ENCODE results near the gene RDH16. TPM values are rescaled to one million over a fixed set of nuclear protein-coding genes. Genes with fewer than 3 reads are reported as not detected.

RDH16 gene
- total RNA-seq, 1 experiment from 2014 or later: 0.59 TPM

- DNase-seq (ENCODE audit: low read depth, low spot score): no peak
- Histone ChIP-seq H3K79me2 (ENCODE audit: insufficient read depth, low read length) (no peaks in the 10 kb centered on the region), H3K4me2 (ENCODE audit: low read length) (no peak overlapping the region), H3K9me2 (ENCODE audit: insufficient read depth) (no peaks in the 10 kb centered on the region), H3K9ac (ENCODE audit: low read length) (no peak overlapping the region), H3K4me1 (ENCODE audit: control insufficient read depth in 1 of 2, insufficient read depth in 2 of 2, low read length in 2 of 2) (peaks cover 10 to 30% of the 10 kb centered on the region in 2 experiments; a peak in 3 of 4 replicates), H3K36me3 (ENCODE audit: control insufficient read depth in 1 of 2, insufficient read depth in 2 of 2, low read length in 2 of 2) (no peaks in the 10 kb centered on the region), H3K27me3 (ENCODE audit: insufficient read depth, low read length) (no peaks in the 10 kb centered on the region), H3K4me3 (replicated peaks in 1 of 2; ENCODE audit: low read depth in 1 of 2, low read length in 2 of 2) (no peak overlapping the region), H2AFZ (ENCODE audit: low read depth, low read length, poor library complexity, severe bottlenecking) (no peak overlapping the region), H3K9me3 (ENCODE audit: control insufficient read depth in 1 of 2, insufficient read depth in 1 of 2, low read depth in 1 of 2, low read length in 2 of 2) (no peaks in the 10 kb centered on the region), H4K20me1 (ENCODE audit: insufficient read depth) (no peaks in the 10 kb centered on the region), H3K27ac (ENCODE audit: low read depth, low read length) (no peak overlapping the region)
- intact Hi-C loops (cut with micrococcal nuclease): loop anchor here (5.0 kb wide), 1 partner anchor 43 kb away; no protein-coding TSS in a partner anchor
- no peak for TF ChIP-seq TCF7L2 (IDR thresholded peaks at IDR 0.05; ENCODE audit: borderline replicate concordance, extremely low read depth, insufficient read depth, insufficient read length)
- POLR2A ChIA-PET: no interaction called here
- no TSS peak for BruUV-seq (replicated peaks)
- CTCF ChIA-PET: interaction anchor here (2.7 to 4.2 kb wide), 2 partner anchors 11 to 150 kb away, joined by 14 to 36 read pairs; no protein-coding TSS in a partner anchor
- RAD21 ChIA-PET (ENCODE audit: low non-redundant PET in 1 of 2, low total read pairs in 2 of 2, uncharacterized antibody in 2 of 2, unreplicated experiment in 2 of 2): no interaction called here
- ATAC-seq: no peak
Observed at GRCh38 chr12:56989861-56990610, 32.6 kb upstream of the RDH16 start.

- RAD21 ChIA-PET (ENCODE audit: low non-redundant PET in 1 of 2, low total read pairs in 2 of 2, uncharacterized antibody in 2 of 2, unreplicated experiment in 2 of 2): interaction anchor here (0.6 to 1.3 kb wide), 5 partner anchors 124 to 231 kb away, joined by 3 to 7 read pairs (median 4); partner anchors contain the start of gene HSD17B6 (in 1 of the 2)
- Histone ChIP-seq H3K4me2 (ENCODE audit: low read length) (no peak overlapping the region; the same call in 1 of the 2 replicates), H3K36me3 (ENCODE audit: control insufficient read depth in 1 of 2, insufficient read depth in 2 of 2, low read length in 2 of 2) (no peaks in the 10 kb centered on the region), H3K4me3 (replicated peaks in 1 of 2; ENCODE audit: low read depth in 1 of 2, low read length in 2 of 2) (no peak overlapping the region), H3K27ac (ENCODE audit: low read depth, low read length) (no peak overlapping the region), H3K9ac (ENCODE audit: low read length) (no peak overlapping the region), H3K27me3 (ENCODE audit: insufficient read depth, low read length) (no peaks in the 10 kb centered on the region), H3K9me2 (ENCODE audit: insufficient read depth) (no peaks in the 10 kb centered on the region), H3K79me2 (ENCODE audit: insufficient read depth, low read length) (no peaks in the 10 kb centered on the region), H3K9me3 (ENCODE audit: control insufficient read depth in 1 of 2, insufficient read depth in 1 of 2, low read depth in 1 of 2, low read length in 2 of 2) (no peaks in the 10 kb centered on the region), H4K20me1 (ENCODE audit: insufficient read depth) (no peaks in the 10 kb centered on the region), H2AFZ (ENCODE audit: low read depth, low read length, poor library complexity, severe bottlenecking) (no peak overlapping the region), H3K4me1 (ENCODE audit: control insufficient read depth in 1 of 2, insufficient read depth in 2 of 2, low read length in 2 of 2) (peaks cover 10 to 30% of the 10 kb centered on the region in 2 experiments; a peak in 3 of 4 replicates)
- DNase-seq (ENCODE audit: low read depth, low spot score): no peak
- CTCF ChIA-PET: interaction anchor here (0.6 to 4.2 kb wide), 10 partner anchors 9 to 352 kb away, joined by 3 to 36 read pairs (median 4); partner anchors contain the start of genes HSD17B6, NACA and STAT6
- POLR2A ChIA-PET: interaction anchor here (1.0 kb wide), 1 partner anchor 263 kb away, joined by 3 read pairs; no protein-coding TSS in a partner anchor
- no peak for ATAC-seq
- TF ChIP-seq YY1 (IDR thresholded peaks at IDR 0.05; ENCODE audit: extremely low read depth, insufficient replicate concordance, low read depth, low read length): no peak
- no peak for TF ChIP-seq CTCF (IDR thresholded peaks at IDR 0.05 in 2 of 3, conservative IDR thresholded peaks at IDR 0.05 in 1 of 3; ENCODE audit: borderline replicate concordance in 1 of 3, insufficient read depth in 1 of 3, low read depth in 2 of 3, low read length in 2 of 3)
- TF ChIP-seq TCF7L2 (IDR thresholded peaks at IDR 0.05; ENCODE audit: borderline replicate concordance, extremely low read depth, insufficient read depth, insufficient read length): no peak
- TF ChIP-seq ZBTB33 (IDR thresholded peaks at IDR 0.05; ENCODE audit: extremely low read depth, insufficient replicate concordance, low read length): no peak
- TF ChIP-seq ZNF274 (IDR thresholded peaks at IDR 0.05; ENCODE audit: low read depth, low read length): no peak
- intact Hi-C loops (cut with micrococcal nuclease): loop anchor here (5.0 kb wide), 1 partner anchor 41 kb away; no protein-coding TSS in a partner anchor
- BruUV-seq (replicated peaks): no TSS peak
Observed at GRCh38 chr12:56988207-56988739, 30.9 kb upstream of the RDH16 start.
